Testis (tissue), 3 donors: ENCODE measurements around the gene FAHD2B. TPM values are rescaled to one million over a fixed set of nuclear protein-coding genes. Genes with fewer than 3 reads are reported as not detected.
A peak's percentile ranks its signal among the peaks of the same experiment; 100 is the strongest.
"Not testable (repeated sequence)": the region's sequence is repeated elsewhere in the genome, so short reads cannot be mapped to it uniquely, and the experiment has no call there.

ENCODE experiments used
- DNase-seq: peaks from one replicate; pipeline ENCODE4 v3.0.0-alpha.2; 2019
- H3K27ac ChIP-seq, 2 donors: fragments of 200-600 bp; sonication (generic); one replicate each; pipeline ENCODE4 v1.5.1; 2019
- H3K27me3 ChIP-seq: fragments of 200-600 bp; sonication (generic); one replicate; pipeline ENCODE4 v1.5.1; 2019
- H3K36me3 ChIP-seq: fragments of 200-600 bp; sonication (generic); one replicate; pipeline ENCODE4 v1.5.1; 2017; ENCODE audit warnings: low read depth; ENCODE audit errors: missing control alignments
- H3K4me1 ChIP-seq: fragments of 200-600 bp; sonication (generic); one replicate; pipeline ENCODE4 v1.5.1; 2019
- H3K4me3 ChIP-seq, 2 donors: fragments of 200-600 bp; sonication (generic); one replicate each; pipeline ENCODE4 v1.5.1; 2017 to 2019
- H3K9me3 ChIP-seq: fragments of 200-600 bp; sonication (generic); one replicate; pipeline ENCODE4 v1.5.1; 2017
- POLR2A ChIP-seq: fragments of 450-650 bp; IDR thresholded peaks from one replicate; pipeline ENCODE4 v1.6.1; 2017; ENCODE audit warnings: antibody characterized with exemption, mild to moderate bottlenecking, moderate library complexity
- WGBS, 2 donors: methylation state at CpG; one replicate each; pipeline ENCODE4 v1.1.5; 2018; 5-methylcytosine and 5-hydroxymethylcytosine counted together
- intact Hi-C: fragments of 100-400 bp; cut with DNase I; formaldehyde crosslinking; loops from one replicate; pipeline ENCODE4 v1.15.1; 2023; ENCODE audit warnings: low total_unique reads
- polyA plus RNA-seq: library from polyadenylated mRNA; stranded (reverse); fragments of 350-450 nt; fragmentation: Illumina TruSeq; extraction: RNeasy Lipid Tissue Mini Kit (QIAGEN cat#74804); gene quantifications from one replicate; pipeline ENCODE4 v1.2.3, GENCODE V29; 2014; ENCODE audit warnings: low read depth, low replicate concordance; ENCODE audit not compliant: insufficient read depth
- total RNA-seq, 2 donors: library from RNA; depleted of rRNA; stranded (reverse); fragments of >200 nt; gene quantifications; one replicate each; pipeline ENCODE4 v1.2.3, GENCODE V29; 2016
- TF ChIP-seq, protein P1 (sequence below), 3 experiments: fragments of 450-650 bp in 2 of 3; fragments of 200-600 bp in 1 of 3; sonication (generic) in 1 of 3; IDR thresholded peaks; one replicate each; pipeline ENCODE4 v1.5.1; 2016 to 2019; ENCODE audit warnings: antibody characterized with exemption in 3 of 3, mild to moderate bottlenecking in 2 of 3, moderate library complexity in 1 of 3

Gene FAHD2B
- total and polyA plus RNA-seq, 3 donors from 2014 or later, result 37.2 to 87.0 (median 55.8) TPM

DNA sequence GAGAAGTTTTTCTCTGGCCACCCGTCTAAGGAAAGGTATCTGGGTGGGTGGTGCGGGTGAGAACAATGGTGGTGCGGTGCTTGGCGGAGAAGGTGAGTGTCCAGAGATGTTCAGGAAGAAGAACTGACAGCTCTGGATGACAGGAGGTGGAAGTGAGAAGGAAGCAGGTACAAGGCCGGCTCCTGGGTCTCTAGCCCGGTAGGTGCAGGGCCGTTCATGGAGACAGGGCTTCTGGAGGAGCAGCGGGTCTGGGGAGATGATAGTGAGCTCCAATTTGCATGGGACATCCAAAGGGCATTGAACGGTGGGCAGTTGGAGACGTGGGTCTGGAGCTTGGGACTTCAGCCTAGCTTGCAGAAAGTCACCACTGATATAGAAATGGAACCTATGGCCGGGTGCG lies 979 bp upstream of the FAHD2B start:
- no peaks in the 10 kb centered on the region for H3K9me3 ChIP-seq
- no peak for TF ChIP-seq POLR2A
- TF ChIP-seq, protein P1, sequence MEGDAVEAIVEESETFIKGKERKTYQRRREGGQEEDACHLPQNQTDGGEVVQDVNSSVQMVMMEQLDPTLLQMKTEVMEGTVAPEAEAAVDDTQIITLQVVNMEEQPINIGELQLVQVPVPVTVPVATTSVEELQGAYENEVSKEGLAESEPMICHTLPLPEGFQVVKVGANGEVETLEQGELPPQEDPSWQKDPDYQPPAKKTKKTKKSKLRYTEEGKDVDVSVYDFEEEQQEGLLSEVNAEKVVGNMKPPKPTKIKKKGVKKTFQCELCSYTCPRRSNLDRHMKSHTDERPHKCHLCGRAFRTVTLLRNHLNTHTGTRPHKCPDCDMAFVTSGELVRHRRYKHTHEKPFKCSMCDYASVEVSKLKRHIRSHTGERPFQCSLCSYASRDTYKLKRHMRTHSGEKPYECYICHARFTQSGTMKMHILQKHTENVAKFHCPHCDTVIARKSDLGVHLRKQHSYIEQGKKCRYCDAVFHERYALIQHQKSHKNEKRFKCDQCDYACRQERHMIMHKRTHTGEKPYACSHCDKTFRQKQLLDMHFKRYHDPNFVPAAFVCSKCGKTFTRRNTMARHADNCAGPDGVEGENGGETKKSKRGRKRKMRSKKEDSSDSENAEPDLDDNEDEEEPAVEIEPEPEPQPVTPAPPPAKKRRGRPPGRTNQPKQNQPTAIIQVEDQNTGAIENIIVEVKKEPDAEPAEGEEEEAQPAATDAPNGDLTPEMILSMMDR (IDR thresholded peaks at IDR 0.05), result no peak
- no peak for DNase-seq
- H3K4me3 ChIP-seq, result peak overlapping the region in 1 of 2 donors; percentile 53
- no peak overlapping the region for H3K27ac ChIP-seq
- no peaks in the 10 kb centered on the region for H3K27me3 ChIP-seq
- H3K36me3 ChIP-seq, result no peaks in the 10 kb centered on the region
- 56 to 71% methylated on average over 12 of the region's 12 CpGs for WGBS, 2 donors
- intact Hi-C loops, result no loop called here
- no peaks in the 10 kb centered on the region for H3K4me1 ChIP-seq

DNA sequence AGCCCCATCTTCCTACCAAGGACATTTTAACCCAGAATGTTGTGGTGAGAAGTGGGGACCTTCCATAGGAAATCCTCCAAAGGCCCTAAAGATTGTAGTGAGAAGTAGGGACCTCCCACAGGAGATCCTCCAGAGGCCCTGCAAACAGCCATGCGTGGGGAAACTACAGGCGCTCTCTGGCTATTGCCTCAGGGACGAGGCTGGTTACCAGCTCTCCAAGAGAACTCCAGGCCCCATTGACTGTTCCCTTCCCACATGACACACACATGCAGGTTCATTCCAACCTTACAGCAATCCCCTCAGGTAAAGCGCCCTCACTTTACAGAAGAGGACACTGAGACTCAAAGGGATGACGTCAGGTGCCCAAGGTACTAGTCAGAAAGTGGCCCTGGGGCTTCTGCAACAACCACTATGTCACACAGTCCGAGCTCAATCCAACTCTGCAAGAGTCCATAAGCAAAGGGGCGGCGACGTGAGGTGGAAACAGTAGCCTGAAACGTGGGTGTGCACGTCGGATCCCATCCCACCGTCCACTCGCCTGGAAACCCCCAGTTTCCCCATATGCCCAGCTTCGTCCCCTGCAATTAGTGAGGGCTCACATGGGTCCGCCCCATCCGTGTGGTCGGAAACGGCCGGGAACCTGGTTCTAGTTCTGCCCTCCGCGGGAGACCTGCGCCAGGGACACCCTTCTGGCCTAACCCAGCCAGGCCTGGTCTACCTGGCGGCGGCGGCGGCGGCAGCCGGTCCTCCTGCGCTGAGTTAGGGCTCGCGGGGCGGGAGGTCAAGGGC lies 505 bp downstream of the FAHD2B start:
- not testable (repeated sequence) for H3K9me3 ChIP-seq, H3K4me3 ChIP-seq

DNA sequence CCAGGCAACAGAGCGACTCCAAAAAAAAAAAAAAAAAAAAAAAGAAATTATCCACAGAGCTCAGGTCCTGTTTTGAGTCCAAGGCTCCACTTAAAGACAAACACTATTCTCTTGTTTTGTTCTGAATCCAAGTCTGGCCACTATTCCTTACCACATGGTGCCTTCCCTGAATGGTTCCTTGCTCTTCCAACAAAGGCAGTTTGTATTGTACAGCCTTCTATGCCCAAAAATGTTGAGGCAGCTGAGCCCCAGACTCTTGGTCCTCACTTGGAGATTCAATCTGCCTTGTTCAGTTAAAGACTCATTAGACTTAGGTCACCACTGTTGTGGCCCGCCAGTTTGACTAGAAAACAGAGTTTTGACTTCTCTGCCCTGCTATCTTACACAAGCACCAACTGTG lies 1.7 kb downstream of the FAHD2B start:
- 86 to 88% methylated on average over 2 of the region's 2 CpGs for WGBS, 2 donors
- H3K36me3 ChIP-seq, H3K9me3 ChIP-seq, H3K27ac ChIP-seq, H3K4me3 ChIP-seq, H3K27me3 ChIP-seq, intact Hi-C loops, DNase-seq, H3K4me1 ChIP-seq: not testable (repeated sequence)

More for the DNA sequence above, 505 bp downstream of the FAHD2B start:
- H3K27me3 ChIP-seq, H3K4me1 ChIP-seq, H3K27ac ChIP-seq, DNase-seq, H3K36me3 ChIP-seq, intact Hi-C loops: not testable (repeated sequence)
- 45 to 54% methylated on average over 3 to 4 of the region's 33 CpGs for WGBS, 2 donors

DNA sequence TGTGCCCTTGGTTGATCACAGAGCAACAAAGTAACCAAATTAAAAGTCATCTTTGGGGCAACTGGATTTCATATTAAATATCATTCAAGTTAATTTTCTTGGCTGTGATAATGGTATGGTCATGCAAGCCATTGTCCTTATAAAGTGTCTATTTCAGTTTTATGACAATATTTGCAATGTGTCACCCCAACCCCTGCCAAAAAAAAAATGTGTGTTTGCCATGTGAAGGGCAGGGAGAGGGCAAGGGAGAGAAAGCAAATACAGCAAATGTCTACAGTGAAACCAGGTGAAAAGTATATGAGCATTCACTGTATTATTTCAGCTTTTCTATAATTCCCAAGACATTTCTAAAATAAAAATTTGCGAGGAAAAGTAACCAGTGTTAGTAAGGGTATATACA lies 6.0 kb downstream of the FAHD2B start:
- intact Hi-C loops, H3K27ac ChIP-seq, H3K36me3 ChIP-seq, H3K4me1 ChIP-seq, H3K9me3 ChIP-seq, H3K27me3 ChIP-seq, H3K4me3 ChIP-seq, DNase-seq: not testable (repeated sequence)
- WGBS, 2 donors, result 86% methylated on average over 1 of the region's 1 CpG; no CpG with 5 or more reads in 1 of the 2 donors

DNA sequence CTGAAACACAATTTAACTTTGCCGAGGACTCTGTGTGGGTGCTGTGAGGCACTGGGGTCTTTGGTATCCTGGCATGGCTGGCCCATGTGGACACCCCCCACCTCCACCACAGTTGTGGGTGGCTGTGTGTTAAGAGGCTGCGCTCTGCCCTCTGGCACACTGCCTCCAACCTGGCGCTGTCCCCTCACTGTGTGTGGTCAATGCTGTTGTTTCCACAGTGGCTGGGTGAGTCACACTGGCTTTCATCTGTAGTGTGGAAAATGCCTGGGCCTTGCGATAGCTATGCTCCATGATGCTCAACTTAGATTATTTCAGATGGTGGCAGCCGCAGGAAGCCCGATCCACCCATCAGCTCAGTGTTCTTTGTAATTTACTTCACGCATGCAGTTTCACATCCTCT lies 9.6 kb downstream of the FAHD2B start:
- H3K4me1 ChIP-seq, H3K27me3 ChIP-seq, DNase-seq, H3K9me3 ChIP-seq, H3K4me3 ChIP-seq, H3K27ac ChIP-seq, intact Hi-C loops, H3K36me3 ChIP-seq: not testable (repeated sequence)
- 72 to 80% methylated on average over 1 to 2 of the region's 7 CpGs for WGBS, 2 donors

DNA sequence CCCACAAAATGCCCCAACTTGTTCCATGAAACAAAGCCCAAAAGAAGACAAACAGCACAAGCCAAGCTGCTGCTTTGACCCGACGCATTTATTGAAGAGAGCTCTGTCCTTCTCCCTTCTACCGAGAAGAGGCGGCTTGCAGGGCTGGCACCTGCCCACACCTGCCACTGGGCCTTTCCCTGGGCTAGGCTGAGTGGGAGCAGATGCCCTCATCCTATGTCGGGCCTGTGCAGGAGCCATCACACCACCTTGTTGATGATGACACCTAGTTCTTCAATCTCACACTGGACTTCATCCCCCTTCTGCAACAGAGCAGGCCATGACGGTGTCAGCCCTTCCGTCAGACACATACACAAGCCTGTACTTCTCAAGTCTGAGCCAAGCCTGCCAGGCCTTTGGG lies 11.2 kb downstream of the FAHD2B start:
- H3K4me3 ChIP-seq, H3K36me3 ChIP-seq, H3K9me3 ChIP-seq, H3K27me3 ChIP-seq, H3K27ac ChIP-seq, H3K4me1 ChIP-seq, DNase-seq, intact Hi-C loops: not testable (repeated sequence)
- WGBS, 2 donors, result 90 to 95% methylated on average over 7 of the region's 7 CpGs

DNA sequence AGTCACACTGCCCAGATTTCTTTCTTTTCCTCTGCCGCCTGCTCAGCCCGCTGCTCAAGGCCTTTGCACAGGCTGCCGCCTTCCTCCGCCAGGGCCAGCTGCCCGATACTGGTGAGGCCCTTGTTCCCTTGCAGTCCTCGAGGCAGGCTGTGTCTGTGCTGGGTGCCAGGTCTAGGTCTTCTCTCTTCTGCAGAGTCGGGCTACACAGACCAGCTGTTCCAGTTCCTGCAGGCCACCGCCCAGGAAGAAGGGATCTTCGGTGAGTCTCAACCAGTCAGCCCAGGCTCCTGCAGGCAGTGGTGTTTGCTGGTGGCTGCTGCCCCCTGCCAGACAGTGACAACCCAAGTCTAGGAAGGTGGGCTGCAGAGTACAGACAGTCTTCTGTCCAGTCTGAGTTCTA lies 12.5 kb downstream of the FAHD2B start:
- WGBS, 2 donors, result 48 to 80% methylated on average over 1 to 8 of the region's 9 CpGs
- H3K9me3 ChIP-seq, DNase-seq, H3K4me3 ChIP-seq, H3K27ac ChIP-seq, H3K36me3 ChIP-seq, intact Hi-C loops, H3K27me3 ChIP-seq, H3K4me1 ChIP-seq: not testable (repeated sequence)

DNA sequence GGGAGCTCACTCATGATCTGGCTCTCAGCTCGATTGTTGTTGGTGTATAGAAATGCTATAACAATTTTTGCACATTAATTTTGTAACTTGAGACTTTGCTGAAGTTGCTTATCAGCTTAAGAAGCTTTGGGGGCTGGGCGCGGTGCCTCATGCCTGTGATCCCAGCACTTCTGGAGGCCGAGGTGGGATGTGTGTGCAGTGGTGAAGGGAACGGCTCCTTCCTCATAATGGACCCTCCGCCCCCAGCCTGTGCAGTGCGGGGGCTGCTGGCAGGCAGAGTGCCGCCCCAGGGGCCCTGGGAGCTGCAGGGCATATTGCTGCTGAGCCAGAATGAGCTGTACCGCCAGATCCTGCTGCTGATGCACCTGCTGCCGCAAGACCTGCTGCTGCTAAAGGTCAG lies 13.8 kb downstream of the FAHD2B start:
- H3K27me3 ChIP-seq, intact Hi-C loops, H3K9me3 ChIP-seq, DNase-seq, H3K36me3 ChIP-seq, H3K4me3 ChIP-seq, H3K27ac ChIP-seq, H3K4me1 ChIP-seq: not testable (repeated sequence)
- WGBS, 2 donors, result 60 to 70% methylated on average over 5 to 8 of the region's 10 CpGs

DNA sequence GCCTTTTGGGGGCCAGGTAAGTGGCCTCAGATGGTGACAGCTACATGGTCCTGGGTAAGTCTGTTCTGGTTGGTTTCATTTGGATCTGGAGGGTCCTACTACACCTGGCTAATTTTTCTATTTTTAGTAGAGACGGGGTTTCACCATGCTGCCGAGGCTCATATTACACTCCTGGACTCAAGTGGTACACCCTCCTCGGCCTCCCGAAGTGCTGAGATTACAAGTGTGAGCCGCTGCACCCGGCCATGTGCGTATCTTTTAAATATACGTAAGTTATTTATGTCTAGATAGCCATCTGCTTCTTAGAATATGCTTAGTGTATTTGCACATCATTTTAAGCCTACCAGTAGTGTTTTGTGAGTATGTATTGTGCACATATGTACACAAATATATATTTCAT lies 17.5 kb downstream of the FAHD2B start:
- H3K27ac ChIP-seq, intact Hi-C loops, H3K9me3 ChIP-seq, H3K36me3 ChIP-seq, H3K4me3 ChIP-seq, H3K4me1 ChIP-seq, H3K27me3 ChIP-seq, DNase-seq: not testable (repeated sequence)
- 86 to 94% methylated on average over 8 of the region's 8 CpGs for WGBS, 2 donors

DNA sequence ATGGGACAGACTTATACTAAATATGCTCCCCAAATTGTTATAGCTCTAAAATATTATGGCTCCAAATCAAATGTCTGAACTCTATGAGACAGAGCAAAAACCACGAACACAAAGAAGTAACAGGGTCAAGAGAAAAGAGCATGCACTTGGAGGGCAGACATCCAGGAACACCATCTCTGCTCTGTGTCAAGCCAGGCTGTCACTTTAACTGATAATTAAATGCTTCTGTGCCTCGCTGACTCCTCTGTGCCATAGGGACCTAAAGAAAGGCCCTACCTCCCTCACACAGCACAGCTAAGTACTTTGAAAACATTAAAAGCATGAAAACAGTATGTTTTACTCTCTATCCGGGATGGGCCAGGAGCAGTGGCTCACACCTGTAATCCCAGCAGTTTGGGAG lies 23.8 kb downstream of the FAHD2B start:
- H3K4me1 ChIP-seq, DNase-seq, H3K9me3 ChIP-seq, intact Hi-C loops, H3K27ac ChIP-seq, H3K27me3 ChIP-seq, H3K36me3 ChIP-seq, H3K4me3 ChIP-seq: not testable (repeated sequence)
- 76 to 89% methylated on average over 2 of the region's 3 CpGs for WGBS, 2 donors

DNA sequence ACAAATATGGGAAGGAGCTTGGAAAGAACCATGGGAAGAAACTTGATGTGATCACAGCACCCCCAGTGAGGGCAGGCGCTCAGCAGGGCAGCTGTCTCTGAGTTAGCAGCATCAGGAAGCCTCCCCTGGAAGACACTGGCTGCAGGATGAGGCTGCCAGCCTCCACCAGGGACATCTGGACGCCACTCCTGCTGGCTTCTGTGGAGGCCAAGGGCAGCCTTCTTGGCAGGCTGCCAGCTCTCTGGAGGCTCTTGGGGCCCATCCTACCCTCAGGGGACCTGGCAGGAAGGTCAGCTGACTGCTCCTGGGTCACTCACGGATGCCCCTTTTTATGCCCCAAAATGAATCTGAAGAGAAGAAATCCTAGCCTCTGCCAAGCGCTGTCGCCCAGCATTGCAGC lies 26.0 kb downstream of the FAHD2B start:
- H3K27me3 ChIP-seq, H3K27ac ChIP-seq, DNase-seq, H3K4me3 ChIP-seq, intact Hi-C loops, H3K4me1 ChIP-seq, H3K9me3 ChIP-seq, H3K36me3 ChIP-seq: not testable (repeated sequence)
- 64% methylated on average over 5 of the region's 5 CpGs; no CpG with 5 or more reads in 1 of the 2 donors for WGBS, 2 donors
